Measurements from ENCODE around the gene MGMT. TPM values are rescaled to one million over a fixed set of nuclear protein-coding genes. Genes with fewer than 3 reads are reported as not detected.

MGMT gene
- total and polyA plus RNA-seq, 9 of the 15 experiments (the other 6 are each of a cell fraction or from before 2014, with no cell fraction given) = 0.03 to 0.29 (median 0.11) TPM; not detected in 4

DNA sequence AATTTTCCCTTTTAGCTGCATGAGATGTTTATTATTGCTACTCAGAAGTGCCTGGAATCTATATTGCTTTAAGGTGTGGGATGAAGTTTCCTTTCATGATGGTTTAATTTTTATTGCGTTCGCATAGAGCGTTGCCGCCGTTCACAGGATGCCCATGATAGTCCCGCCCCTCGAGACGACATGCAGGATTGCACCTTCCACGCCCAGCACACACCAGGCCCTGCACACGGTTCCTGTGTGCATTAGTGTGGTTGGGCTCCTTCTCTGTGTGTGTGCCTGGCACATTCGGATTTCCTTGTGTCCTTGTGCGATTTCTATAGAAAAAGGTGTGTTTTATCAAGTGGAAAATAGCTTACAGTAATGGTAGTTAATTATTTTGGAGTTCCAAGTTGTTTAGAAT, 42.1 kb downstream of the MGMT start (continued):
- TF ChIP-seq CBFA2T3 (IDR thresholded peaks at IDR 0.05) = no peak

GRCh38 chr10:129509835-129510234, 42.8 kb downstream of the MGMT start:
- in situ Hi-C loops (cut with MboI) = no loop called here
- Histone ChIP-seq H3K36me3 (ENCODE audit: control insufficient read depth, insufficient read depth, low read length) (no peaks in the 10 kb centered on the region), H3K9me3 (replicated peaks; ENCODE audit: control insufficient read depth, insufficient read depth, low read depth, low read length) (no peaks in the 10 kb centered on the region), H3K9me1 (ENCODE audit: control insufficient read depth, insufficient read depth, low read length) (no peaks in the 10 kb centered on the region), H2AFZ (ENCODE audit: low read depth, low read length) (no peak overlapping the region), H3K9ac (ENCODE audit: insufficient read depth in 1 of 2, low read depth in 2 of 2, low read length in 2 of 2) (no peak overlapping the region), H3K4me1 (replicated peaks in 1 of 2; ENCODE audit: control insufficient read depth in 2 of 2, insufficient read depth in 2 of 2, low read length in 2 of 2) (no peaks in the 10 kb centered on the region; a peak in 1 of 5 replicates), H4K20me1 (replicated peaks; ENCODE audit: control insufficient read depth, insufficient read depth, low read length) (no peaks in the 10 kb centered on the region), H3K27me3 (ENCODE audit: control insufficient read depth in 2 of 2, insufficient read depth in 2 of 2, low read length in 2 of 2) (no peaks in the 10 kb centered on the region), H3K4me3 (no peak overlapping the region), H3K27ac (ENCODE audit: extremely low read depth, low read depth, low read length) (no peak overlapping the region), H3K79me2 (ENCODE audit: control insufficient read depth, insufficient read depth, low read length) (no peaks in the 10 kb centered on the region), H3K4me2 (ENCODE audit: insufficient read depth, low read length) (no peak overlapping the region)
- 2% methylated on average over 7 of the region's 8 CpGs for WGBS (ENCODE audit: insufficient coverage, low coverage, missing lambda C conversion rate)
- intact Hi-C loops (cut with micrococcal nuclease) = no loop called here
- CTCF ChIA-PET (ENCODE audit: low intra/inter-chr PET ratio) = no interaction called here
- FAIRE-seq (no peak), DNase-seq (ENCODE audit: extremely low read depth in 1 of 4, low spot score in 3 of 4) (no peak), ATAC-seq (no peak)
- TF ChIP-seq MAFG (tag; conservative IDR thresholded peaks at IDR 0.05) (no peak), GABPB1 (CRISPR knock-in tag; IDR thresholded peaks at IDR 0.05) (no peak), PCBP2 (IDR thresholded peaks at IDR 0.05; ENCODE audit: low read depth, low read length, poor library complexity, severe bottlenecking) (no peak), ZNF551 (CRISPR knock-in tag; IDR thresholded peaks at IDR 0.05) (no peak), ARID2 (IDR thresholded peaks at IDR 0.05) (no peak), SAFB (IDR thresholded peaks at IDR 0.05; ENCODE audit: borderline replicate concordance, low read depth, low read length) (no peak), POU5F1 (IDR thresholded peaks at IDR 0.05; ENCODE audit: borderline replicate concordance, low read depth, low read length, partially characterized antibody) (no peak), NCOA1 (IDR thresholded peaks at IDR 0.05; ENCODE audit: low read depth) (no peak), ZSCAN32 (CRISPR knock-in tag; IDR thresholded peaks at IDR 0.05) (no peak), TCF7L2 (IDR thresholded peaks at IDR 0.05; ENCODE audit: low read depth, low read length) (no peak), ZNF165 (CRISPR knock-in tag; IDR thresholded peaks at IDR 0.05; ENCODE audit: borderline replicate concordance) (no peak), KLF6 (CRISPR knock-in tag; IDR thresholded peaks at IDR 0.05; ENCODE audit: borderline replicate concordance) (no peak)
- TF ChIP-seq, protein P1, sequence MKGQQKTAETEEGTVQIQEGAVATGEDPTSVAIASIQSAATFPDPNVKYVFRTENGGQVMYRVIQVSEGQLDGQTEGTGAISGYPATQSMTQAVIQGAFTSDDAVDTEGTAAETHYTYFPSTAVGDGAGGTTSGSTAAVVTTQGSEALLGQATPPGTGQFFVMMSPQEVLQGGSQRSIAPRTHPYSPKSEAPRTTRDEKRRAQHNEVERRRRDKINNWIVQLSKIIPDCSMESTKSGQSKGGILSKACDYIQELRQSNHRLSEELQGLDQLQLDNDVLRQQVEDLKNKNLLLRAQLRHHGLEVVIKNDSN (CRISPR knock-in tag; IDR thresholded peaks at IDR 0.05) = no peak
- BruUV-seq (replicated peaks) = no TSS peak
- POLR2A ChIA-PET = no interaction called here

Measured in K562 (cell line).